ENCODE data around the gene SYMPK.
"Not testable (repeated sequence)": the region's sequence is repeated elsewhere in the genome, so short reads cannot be mapped to it uniquely, and the experiment has no call there.

The SYMPK gene

GRCh38 chr19:45885556-45886426, 22.8 kb upstream of the SYMPK start, which contains the start of gene IRF2BP1:
Gene IRF2BP1, minus strand, starts transcription at chr19:45886141. Its CDS starts 367 bp downstream, at chr19:45885774.
- DNase-seq, result peak; percentile 96

DNA sequence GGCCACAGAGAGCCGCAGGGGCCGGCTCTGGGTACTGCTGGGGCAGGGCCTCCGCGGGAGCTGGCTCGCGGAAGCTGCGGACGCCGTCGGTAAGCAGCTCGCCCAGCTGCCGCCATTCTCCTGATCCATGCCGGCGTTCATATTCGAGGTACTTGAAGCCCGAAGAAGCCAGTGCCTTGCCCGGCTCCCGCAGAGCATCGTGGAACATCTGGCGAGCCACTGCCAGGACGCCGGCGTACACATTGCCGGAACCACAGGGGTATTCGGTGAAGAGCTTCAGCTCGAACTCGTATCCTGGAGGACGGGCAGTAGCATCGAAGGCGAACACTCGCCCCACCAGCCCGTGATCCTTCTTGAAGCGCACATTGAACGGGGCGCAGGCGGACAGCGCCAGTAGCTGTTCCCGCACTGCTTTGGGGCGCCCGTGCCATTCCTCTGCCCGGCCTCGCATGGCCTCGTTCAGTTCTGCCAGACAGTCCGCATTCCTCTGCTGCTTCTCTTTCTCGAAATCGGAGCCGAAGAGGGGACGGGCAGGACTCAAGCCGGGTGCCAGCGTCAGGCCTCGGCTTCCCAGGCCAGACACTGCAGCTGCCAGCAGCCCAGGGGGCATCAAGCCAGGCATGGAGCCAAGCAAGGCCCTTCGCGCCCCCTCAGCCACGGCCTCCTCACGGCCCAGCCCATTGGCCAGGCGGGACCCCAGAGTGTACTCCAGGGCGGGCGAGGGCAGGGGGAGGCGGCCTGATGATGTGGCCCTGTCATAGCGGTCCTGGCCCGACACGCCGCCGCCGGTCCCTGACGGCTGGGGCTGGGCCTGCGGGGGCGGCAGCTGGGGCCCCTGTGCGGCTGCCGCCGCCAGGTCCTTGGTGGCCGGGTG, 22.0 kb upstream of the SYMPK start:
- no peak for DNase-seq

GRCh38 chr19:45883881-45884681, 21.1 kb upstream of the SYMPK start:
- no peak for DNase-seq

- DNase-seq, result no peak
Measured at GRCh38 chr19:45883586-45883880, 20.6 kb upstream of the SYMPK start.

DNA sequence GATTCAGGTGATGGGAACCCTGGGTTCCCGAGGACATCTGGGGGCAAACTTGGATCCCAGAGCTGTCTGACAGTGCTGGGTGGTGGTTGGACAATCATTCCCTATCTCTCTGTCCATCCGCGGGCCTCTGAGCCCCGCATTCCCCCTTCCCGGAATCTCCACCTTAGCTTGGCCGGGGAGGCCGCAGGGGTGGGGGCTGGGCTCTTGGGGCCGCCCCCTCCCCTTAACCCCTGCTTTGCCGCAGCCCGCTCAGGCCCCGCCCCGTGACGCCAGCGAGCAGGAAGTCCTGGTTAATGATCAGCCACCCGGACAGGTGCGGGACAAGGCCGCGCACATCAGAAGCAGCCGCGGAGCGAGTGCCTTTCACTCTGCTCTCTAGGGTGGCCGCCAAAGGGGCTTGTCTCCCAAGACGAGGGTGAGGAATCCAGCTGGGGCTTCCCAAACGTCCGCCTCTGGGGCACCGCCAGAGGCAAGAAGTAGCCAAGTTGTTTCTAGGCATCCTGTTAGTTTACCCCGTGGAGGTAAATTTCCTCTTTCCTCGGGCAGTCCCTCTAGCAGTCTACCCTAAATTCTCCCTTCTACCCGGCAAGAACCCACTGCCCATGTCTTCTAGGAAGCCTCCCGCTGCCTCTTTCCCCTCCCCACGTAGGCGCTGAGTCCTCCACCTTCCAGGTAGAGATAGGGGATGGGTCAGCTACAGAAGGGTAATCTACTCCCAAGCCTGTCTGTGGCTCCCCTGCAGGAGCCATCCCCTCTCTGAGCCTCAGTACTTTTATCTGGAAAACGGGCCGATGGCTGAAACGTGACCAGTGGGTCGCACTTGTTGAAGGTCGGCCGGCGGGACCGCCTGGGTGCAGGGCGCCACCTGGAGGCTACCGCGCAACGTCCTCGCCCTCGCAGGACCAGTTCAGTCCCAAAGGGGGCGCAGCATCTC, 20.0 kb upstream of the SYMPK start:
- peak; percentile 89 for DNase-seq

DNA sequence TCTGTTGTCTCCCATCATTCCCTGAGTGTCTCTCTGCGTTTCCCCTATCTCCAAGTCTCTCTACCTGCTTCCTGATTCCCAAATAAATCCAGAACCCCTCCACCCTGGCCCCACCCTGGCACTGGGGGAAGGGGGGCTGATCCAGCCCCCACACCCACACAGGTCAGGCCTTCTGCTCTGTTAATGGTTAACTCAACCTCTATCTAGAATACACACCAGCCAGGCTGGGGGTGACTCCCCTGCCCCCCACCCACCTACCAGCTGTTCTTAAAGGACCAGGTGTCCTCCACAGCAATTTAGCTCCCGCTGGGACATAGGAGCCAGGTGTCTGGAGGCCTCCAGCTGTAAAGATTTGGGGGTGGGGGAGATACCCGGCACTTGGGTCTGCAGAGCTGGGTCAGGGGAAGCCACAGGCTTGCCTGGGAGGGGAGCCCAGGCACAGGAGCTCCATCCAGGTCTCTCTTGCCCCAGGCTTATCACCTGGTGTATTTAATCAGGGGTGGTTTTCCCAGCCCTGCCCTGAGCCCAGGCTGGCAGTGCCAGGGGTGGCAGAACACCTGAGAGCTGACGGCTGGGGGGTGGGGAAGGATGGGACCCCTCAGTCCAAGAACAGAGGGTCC, 19.1 kb upstream of the SYMPK start:
- DNase-seq, result no peak

GRCh38 chr19:45881082-45881908, 18.3 kb upstream of the SYMPK start:
- DNase-seq, result no peak

DNA sequence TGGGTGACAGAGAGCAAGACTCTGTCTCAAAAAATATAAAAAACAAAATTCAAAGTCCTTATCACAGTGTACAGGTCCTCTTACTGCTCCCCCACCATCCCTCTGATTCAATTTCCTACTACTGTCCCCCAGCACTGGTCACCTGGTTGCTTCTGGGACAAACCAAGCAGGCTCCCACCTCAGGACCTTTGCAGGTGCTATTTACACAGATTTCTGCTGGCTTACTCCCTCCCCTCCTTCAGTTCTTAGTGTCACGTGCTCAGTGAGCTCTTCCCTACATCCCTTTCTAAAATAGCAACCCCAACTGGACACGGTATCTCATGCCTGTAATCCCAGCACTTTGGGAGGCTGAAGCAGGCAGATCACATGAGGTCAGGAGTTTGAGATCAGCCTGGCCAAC, 17.0 kb upstream of the SYMPK start:
- DNase-seq, result no peak

GRCh38 chr19:45879055-45879454, 16.1 kb upstream of the SYMPK start:
- peak; percentile 66 for DNase-seq

DNA sequence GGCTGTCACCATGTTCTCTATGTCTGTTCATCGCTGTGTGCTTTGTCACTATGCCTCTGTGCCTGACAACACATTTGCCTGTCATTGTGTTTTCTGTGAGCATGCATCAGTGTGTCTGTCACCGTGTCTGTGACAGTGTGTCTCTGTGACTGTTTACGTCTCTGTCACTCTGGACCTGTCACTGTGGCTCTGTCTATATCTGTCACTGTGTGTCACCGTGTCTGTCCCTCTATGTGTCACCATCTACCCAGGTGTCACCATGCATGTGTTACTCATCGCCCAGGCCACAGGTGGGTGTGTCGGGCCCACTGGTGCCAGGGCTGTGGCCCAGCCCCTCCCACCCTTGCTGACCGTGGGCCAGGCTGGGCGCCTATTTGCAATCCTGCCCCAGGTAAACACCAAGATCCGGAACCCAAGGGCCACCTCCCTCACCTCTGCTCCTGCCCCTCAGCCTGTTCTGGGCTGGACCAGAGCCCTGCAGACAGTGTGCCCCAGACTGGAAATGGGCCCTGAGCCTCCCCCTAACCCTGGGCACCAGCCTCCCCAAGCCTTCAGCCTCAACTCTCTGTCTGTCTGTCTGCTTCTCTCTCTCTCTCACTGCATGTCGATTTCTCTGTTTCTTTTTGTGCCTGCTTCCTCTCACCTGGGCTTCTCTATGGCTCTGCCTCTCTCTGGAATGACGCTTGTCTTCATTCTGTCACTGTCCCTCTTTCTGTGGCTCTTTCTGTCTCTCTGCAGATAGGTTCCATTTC, 15.3 kb upstream of the SYMPK start:
- DNase-seq, result no peak

DNA sequence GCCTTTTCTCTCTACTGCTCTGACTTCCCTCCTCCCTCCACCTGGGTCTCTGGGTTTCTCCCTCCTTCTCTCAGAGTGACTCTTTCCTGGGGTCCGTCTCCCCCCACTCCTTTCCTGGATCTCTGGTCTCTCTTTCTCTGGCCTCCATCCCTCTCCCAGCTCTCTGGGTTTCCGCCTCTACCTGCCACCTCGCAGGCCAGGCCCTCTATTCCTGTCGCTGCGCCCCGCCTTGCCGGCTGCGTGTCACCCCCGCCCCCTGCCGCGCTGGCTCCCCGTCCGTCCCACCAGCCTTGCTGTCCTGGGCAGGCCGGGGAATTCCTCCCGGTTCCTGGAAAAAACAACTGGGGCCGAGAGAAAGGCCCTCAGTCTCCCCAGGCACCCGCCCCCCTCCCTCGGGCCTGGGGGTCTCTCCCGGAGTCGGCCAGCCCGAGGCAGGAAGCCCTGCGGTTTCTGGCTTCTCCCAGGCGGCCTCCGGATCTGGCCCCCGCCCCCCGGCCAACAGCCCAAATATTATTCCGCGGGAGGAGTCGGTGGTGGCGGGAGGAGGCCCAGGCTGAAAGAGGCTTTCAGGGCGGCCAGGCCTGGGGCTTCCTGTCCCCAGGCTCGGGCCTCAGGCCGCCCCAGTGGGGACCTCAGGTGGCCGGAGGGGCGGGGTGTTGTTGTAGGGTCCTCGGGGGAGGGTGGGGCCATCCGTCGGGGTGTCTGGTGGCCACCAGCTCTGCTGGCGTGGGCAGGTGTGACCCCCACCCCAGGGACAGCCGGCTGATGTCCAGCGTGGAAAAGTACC, 13.7 kb upstream of the SYMPK start:
- DNase-seq, result peak; percentile 86

DNA sequence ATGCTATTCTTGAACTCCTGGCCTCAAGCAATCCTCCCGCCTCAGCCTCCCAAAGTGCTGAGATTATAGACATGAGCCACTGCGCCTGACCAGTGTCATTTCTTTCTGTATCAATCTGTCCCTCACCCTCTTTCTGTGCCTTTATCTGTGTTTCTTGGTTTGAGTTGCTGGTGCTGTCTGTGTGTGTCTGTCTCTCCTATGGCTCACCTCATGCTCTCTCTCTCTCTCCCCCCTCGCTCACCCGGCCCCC, 13.1 kb upstream of the SYMPK start:
- no peak for DNase-seq

DNA sequence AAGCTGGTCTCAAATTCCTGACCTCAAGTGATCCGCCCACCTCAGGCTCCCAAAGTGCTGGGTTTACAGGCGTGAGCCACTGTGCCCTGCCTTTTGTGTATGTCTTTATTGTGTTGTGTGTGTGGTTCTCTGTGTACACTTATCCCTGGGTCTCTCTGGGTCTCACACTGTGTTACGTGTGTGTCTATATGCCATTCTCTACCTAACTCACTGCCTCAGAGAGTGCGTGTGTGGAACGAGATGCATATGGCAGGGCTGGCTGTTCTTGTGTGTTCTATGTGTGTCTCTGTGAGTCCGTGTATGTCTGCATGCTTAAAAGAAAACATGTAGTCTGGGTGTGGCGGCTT, 11.6 kb upstream of the SYMPK start:
- DNase-seq, result no peak

- no peak for DNase-seq
Measured at GRCh38 chr19:45873219-45873772, 10.3 kb upstream of the SYMPK start.

DNA sequence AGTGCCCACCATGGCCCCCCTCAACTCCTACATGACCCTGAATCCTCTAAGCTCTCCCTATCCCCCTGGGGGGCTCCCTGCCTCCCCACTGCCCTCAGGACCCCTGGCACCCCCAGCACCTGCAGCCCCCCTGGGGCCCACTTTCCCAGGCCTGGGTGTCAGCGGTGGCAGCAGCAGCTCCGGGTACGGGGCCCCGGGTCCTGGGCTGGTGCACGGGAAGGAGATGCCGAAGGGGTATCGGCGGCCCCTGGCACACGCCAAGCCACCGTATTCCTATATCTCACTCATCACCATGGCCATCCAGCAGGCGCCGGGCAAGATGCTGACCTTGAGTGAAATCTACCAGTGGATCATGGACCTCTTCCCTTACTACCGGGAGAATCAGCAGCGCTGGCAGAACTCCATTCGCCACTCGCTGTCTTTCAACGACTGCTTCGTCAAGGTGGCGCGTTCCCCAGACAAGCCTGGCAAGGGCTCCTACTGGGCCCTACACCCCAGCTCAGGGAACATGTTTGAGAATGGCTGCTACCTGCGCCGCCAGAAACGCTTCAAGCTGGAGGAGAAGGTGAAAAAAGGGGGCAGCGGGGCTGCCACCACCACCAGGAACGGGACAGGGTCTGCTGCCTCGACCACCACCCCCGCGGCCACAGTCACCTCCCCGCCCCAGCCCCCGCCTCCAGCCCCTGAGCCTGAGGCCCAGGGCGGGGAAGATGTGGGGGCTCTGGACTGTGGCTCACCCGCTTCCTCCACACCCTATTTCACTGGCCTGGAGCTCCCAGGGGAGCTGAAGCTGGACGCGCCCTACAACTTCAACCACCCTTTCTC, 9.4 kb upstream of the SYMPK start:
- no peak for DNase-seq

DNA sequence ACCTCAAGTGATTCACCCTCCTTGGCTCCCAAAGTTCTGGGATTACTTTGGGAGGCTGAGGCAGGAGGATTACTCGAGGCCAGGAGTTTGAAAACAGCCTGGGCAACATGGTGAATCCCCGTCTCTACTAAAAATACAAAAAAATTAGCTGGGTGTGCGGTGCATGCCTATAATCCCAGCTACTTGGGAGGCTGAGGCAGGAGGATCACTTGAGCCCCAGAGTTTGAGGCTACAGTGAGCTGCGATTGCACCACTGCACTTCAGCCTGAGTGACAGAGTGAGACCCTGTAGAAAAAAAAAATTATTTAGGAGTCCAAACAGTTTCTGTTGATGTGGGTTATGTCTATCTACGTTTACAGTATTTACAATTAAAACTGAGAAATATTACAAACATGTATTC, 7.9 kb upstream of the SYMPK start:
- DNase-seq, result no peak

DNA sequence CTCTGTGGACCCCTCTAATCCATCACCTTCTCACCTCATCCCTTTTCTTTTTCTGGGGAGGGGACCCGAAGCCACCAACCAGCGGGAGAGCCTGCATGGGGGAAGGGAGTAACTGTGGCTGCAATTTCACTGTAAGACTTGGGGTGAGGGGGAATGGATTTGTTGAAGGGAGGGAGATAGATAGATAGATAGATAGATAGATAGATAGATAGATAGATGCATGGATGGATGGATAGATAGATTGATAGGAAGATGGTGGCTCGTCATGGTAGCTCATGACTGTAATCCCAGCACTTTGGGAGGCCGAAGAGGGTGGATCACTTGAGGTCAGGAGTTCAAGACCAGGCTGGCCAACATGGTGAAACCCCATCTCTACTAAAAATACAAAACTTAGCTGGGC, 4.3 kb upstream of the SYMPK start:
- not testable (repeated sequence) for DNase-seq

Data from right forelimb (tissue), 1 donor.